GM21423 (cell line): ENCODE data around the gene NDEL1.

ENCODE experiments used
- ATAC-seq: cut with Tn5 transposase; IDR thresholded peaks from one replicate; pipeline ENCODE4 v1.9.1; 2021; ENCODE audit warnings: mild to moderate bottlenecking, moderate library complexity; ENCODE audit not compliant: unreplicated experiment

The NDEL1 gene

GRCh38 chr17:8500609-8501008, 64.9 kb downstream of the NDEL1 start:
- no peak for ATAC-seq

GRCh38 chr17:8502126-8502525, 66.4 kb downstream of the NDEL1 start:
- ATAC-seq, result no peak

GRCh38 chr17:8503368-8503767, 67.7 kb downstream of the NDEL1 start:
- no peak for ATAC-seq

GRCh38 chr17:8503807-8504206, 68.1 kb downstream of the NDEL1 start:
- ATAC-seq, result no peak

- no peak for ATAC-seq
Measured at GRCh38 chr17:8504460-8505207, 69.0 kb downstream of the NDEL1 start.

GRCh38 chr17:8506145-8506544, 70.5 kb downstream of the NDEL1 start:
- ATAC-seq, result no peak

- ATAC-seq, result no peak
Measured at GRCh38 chr17:8514801-8515200, 79.1 kb downstream of the NDEL1 start.
